HG03558 (cell line): ENCODE results near the gene MYT1.

Experiments used
- ATAC-seq: cut with Tn5 transposase; IDR thresholded peaks from one replicate; pipeline ENCODE4 v1.9.1; 2021; ENCODE audit warnings: moderate number of reproducible peaks; ENCODE audit not compliant: unreplicated experiment; ENCODE audit errors: extremely low read depth

Gene MYT1

GRCh38 chr20:64242003-64242796, 77.9 kb downstream of the MYT1 start:
- no peak for ATAC-seq

DNA sequence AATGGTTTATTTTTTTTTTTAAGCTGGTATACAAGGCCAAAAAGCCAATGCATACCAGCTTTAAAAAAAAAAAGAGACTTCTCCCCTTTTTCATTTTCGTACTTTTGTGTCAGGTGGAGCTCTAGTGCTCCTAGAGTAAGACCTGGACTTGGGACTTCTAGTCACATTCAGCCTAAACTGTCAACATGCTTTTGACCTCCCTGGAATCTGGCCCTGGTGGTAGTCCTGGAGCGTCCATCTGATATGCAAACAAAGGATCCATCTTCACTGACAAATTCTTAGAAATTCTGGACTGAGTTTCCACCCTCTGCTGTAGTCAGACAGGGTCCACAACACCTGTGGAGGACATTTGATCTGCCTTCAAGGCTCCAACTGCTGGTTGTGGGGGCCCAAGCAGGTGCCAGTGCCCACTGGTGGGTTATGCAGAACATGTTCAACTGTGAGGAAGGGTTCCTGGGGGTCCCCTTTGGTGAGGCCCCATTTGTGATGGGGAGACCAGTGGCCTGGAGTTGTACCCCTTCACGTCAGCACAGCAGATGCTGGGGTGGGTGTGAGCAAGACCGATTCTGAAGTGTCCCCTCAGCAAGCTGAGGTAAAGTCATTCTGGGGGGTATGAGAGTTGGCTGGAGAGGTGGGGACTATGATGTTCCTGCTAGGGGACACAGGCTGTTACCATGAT, 78.7 kb downstream of the MYT1 start:
- ATAC-seq = no peak

DNA sequence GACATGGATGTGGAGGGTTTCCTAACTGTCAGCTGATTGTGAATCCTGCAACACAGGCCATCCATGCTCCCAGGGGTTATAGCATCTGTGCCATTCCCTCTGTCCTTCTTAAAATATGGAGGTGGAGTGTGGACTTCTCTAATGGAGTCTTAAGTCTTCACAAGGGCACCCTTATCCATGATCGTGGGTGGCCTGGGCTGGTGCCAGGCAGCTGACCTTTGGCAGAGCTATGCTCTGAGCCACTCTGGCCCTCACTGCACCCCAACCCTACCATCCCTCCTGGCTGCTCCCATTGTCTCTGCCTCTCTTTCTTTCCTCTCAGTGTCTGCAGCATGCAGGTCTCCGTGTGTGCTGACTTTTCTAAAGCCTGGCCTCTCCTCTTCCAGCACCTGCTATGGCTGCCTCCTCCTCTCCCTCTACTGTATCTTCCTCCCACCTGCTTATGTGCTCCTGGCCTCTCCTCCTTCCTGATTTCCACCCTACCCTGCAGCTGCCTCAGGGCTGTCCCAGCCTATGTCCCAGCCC, 80.1 kb downstream of the MYT1 start:
- ATAC-seq = no peak

DNA sequence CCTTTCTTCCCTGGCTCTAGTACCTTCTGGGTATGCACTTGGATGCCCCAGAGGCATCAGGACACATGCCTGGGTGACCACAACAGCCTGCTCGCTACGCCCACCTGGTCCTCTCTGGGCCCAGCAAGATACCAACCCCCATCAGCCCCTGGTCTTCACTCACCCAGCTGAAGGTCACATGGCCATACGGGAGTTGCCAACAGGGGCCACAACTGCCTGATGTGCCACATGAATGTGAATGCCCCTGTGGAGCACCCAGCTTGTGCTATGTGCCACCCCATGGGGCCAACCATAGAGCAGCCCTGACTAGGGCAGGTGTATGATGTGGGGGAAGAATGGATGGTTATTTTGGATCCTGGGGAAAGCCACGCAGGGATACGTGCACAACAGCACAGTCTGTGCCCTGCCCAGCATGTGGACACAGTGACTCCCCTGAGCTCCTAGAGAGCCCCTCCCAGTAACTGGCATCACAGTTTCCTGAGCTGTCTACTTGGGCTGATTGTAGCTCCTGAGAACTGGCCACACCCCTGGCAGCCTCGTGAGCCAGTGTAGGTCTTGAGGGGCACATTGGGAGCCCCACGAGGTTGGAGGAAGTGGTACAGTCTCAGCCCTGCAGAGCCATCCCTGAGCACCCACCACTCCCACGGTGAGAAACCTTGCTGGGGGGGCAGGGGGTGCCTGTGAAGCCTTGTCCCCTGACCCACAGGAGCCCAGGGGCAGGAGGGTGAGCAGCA, 80.8 kb downstream of the MYT1 start:
- no peak for ATAC-seq

DNA sequence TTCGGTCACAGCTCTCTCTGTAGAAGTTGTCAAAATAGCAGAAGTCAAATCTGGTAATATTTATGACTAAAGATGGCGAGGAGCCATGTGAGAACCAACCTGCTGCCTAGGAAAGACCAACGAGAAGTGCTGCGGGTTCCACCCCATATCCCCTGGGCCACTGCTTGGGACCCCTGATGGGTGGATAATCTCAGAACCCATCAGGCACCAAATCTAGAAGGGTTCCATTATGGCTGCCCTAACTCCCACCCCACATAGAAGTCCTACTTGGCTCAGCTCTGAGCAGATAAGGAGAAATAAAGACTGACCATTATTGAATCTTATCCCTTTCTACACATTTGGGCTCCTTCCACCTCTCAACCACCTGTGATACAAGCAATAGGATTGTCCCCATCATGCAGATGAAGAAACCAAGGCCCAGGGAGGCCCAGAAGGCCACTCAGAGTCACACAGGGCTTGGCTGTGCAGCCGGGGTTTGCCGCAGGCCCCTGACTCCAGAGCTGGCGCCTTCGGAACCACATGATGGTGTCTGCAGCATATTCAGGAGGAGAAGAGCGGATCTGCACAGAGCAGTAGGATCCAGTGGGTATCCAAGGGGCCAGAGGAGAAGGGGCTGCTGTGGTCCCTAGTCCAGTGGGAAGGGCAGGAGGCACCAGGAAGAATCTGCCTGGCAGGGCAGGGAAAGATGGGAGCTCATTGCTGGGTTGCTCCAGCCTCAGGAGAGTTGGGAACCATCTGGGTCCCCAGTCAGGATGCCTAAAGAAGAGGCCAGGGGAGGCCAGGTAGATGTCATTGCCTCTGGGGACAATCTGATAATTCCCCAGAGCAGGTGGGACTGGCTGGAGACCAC, 81.7 kb downstream of the MYT1 start:
- no peak for ATAC-seq

- no peak for ATAC-seq
Measured at GRCh38 chr20:64246616-64247306, 82.5 kb downstream of the MYT1 start.

DNA sequence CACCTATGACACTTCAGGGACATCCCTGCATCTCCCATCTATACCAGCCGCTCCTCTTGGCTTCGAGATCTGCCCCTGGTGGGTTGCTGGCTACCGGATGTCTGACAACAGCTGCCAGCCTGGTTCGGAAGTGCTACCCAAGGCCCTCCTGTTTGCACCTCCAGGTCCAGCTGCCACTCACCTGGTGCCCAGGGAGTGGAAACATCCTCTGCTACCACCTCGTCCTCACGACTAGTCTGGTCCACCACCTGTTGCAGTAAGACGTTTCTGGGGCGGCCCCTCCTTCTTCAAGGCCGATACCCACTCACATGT, 83.0 kb downstream of the MYT1 start:
- no peak for ATAC-seq

- ATAC-seq = no peak
Measured at GRCh38 chr20:64247970-64248841, 84.0 kb downstream of the MYT1 start.

DNA sequence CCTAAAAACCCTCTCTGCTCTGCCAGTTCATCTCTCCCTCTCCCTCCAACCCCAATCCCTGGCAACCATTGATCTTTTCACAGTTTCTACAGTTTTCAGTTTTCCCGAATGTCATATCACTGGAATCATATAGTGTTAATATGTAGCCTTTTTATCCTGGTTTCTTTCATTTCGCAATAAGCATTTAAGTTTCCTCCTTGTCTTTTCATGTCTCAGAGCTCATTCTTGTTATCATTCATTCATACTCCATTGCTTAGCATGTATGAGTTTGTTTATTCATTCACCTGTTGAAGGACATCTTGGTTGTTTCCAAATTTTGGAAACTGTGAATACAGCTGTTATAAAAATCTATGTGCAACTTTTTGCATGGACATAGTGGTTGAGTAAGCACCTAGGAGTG, 85.8 kb downstream of the MYT1 start:
- ATAC-seq = no peak

GRCh38 chr20:64253000-64253383, 88.7 kb downstream of the MYT1 start:
- ATAC-seq = no peak

GRCh38 chr20:64253443-64253842, 89.2 kb downstream of the MYT1 start:
- no peak for ATAC-seq

GRCh38 chr20:64254156-64254555, 89.9 kb downstream of the MYT1 start:
- ATAC-seq = no peak

- no peak for ATAC-seq
Measured at GRCh38 chr20:64254571-64255360, 90.5 kb downstream of the MYT1 start.

- peak; percentile 51 for ATAC-seq
Measured at GRCh38 chr20:64255361-64256281, 91.4 kb downstream of the MYT1 start, which contains the start of gene PCMTD2. PCMTD2 (plus strand) TSS chr20:64255748; CDS start chr20:64259966, 4,218 bp downstream.

GRCh38 chr20:64256282-64256935, 92.2 kb downstream of the MYT1 start:
- ATAC-seq = no peak

DNA sequence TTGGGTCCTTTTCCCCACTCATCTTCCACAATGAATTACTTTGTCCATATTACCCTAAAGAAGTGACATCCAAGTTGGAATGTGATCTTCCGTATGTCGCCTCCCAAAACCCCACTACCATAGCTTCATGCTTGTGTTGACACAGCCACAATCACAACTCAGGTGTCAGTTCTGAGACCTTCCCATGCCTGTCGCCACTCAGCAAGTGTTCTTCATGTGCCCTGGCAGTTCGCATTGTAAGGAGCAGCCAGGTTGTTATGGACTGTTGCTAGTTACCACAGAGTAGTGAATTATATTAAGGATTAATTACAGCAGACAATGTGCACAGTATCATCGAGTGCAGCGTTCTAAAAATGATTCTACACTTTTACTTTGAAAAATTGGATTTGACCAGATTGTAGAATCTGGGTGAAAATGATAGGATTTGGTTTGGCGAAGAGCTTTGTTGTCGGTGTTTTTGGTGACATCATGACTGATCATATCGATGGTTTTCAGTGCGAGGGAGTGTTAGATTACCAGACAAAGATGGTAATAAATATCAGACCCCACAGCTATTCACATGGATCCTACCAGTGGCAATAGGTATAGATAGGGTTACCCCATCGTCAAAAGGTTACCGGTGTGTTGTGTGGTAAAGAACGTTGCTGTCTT, 93.0 kb downstream of the MYT1 start:
- no peak for ATAC-seq
